PC-3 (cell line): Measurements from ENCODE around the gene ANKIB1.

Experiments used
- CTCF ChIP-seq: fragments of 300-600 bp; sonication (generic); conservative IDR thresholded peaks from 2 replicates; pipeline ENCODE4 v1.5.1; 2017; ENCODE audit warnings: antibody characterized with exemption, low read depth, mild to moderate bottlenecking, low read length
- EZH2 ChIP-seq: fragments of 300-600 bp; sonication (generic); IDR thresholded peaks from one replicate; pipeline ENCODE4 v1.6.1; 2017; ENCODE audit warnings: antibody characterized with exemption, mild to moderate bottlenecking, low read length; ENCODE audit not compliant: unreplicated experiment
- EZH2phosphoT487 ChIP-seq: fragments of 300-600 bp; sonication (generic); IDR thresholded peaks from 2 replicates; pipeline ENCODE4 v1.6.1; 2018; ENCODE audit warnings: mild to moderate bottlenecking, antibody characterized with exemption, low read length, borderline replicate concordance

GRCh38 chr7:92356406-92356805 is 110.6 kb downstream of the ANKIB1 start:
- TF ChIP-seq EZH2 (no peak), CTCF (no peak), EZH2phosphoT487 (no peak)
